Measurements from ENCODE around the gene TRIM7. TPM values are rescaled to one million over a fixed set of nuclear protein-coding genes. Genes with fewer than 3 reads are reported as not detected.
"Not testable (repeated sequence)": the region's sequence is repeated elsewhere in the genome, so short reads cannot be mapped to it uniquely, and the experiment has no call there.

The TRIM7 gene
- total RNA-seq, 1 experiment from 2014 or later, result 6.7 TPM

- no peak for DNase-seq (ENCODE audit: low read depth)
Observed at GRCh38 chr5:181212934-181213333, 7.9 kb upstream of the TRIM7 start.

- DNase-seq (ENCODE audit: low read depth), result no peak
Observed at GRCh38 chr5:181212080-181212479, 7.1 kb upstream of the TRIM7 start.

DNA sequence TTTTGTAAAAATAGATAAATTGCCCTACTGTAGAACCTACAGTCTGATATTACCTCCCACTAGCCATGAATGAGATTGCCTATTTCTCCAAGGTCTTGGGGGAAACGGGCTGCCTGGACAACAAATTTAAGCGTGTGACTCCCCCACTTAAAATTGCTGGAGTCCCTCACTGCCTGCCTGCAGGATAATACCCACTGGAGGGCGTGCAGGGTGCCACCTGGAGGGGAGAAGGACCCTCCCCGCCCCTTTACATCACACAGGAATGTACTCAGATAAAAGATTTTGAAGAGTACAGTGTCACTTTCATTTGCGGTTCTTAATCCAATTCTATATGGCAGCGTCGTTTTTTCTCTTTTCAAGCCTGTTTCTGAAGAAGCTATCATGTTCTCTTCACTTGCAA lies 6.2 kb upstream of the TRIM7 start:
- DNase-seq (ENCODE audit: low read depth), result no peak

- DNase-seq (ENCODE audit: low read depth), result not testable (repeated sequence)
Observed at GRCh38 chr5:181210698-181211097, 5.7 kb upstream of the TRIM7 start.

DNA sequence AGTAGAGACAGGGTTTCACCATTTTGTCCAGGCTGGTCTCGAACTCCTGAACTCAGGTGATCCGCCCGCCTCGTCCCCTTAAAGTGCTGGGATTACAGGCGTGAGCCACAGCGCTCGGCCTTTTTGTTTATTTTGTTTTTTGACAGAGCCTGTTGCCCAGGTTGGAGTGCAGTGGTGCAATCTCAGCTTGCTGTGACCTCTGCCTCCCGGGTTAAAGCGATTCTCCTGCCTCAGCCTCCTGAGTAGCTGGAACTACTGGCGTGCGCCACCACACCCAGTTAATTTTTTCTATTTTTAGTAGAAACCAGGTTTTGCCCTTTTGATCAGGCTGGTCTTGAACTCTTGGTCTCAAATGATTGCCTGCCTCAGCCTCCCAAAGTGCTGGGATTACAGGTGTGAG lies 5.2 kb upstream of the TRIM7 start:
- DNase-seq (ENCODE audit: low read depth), result not testable (repeated sequence)

DNA sequence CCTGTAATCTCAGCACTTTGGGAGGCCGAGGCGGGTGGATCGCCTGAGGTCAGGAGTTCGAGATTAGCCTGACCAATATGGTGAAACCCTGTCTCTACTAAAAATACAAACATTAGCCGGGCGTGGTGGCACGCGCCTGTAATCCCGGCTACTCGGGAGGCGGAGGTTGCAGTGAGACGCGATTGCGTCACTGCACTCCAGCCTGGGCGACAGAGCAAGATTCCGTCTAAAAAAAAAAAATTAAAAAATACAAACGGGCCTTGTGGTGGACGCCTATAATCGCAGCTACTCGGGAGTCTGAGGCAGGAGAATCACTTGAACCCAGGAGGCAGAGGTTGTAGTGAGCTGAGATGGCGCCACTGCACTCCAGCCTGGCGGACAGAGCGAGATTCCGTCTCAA lies 4.0 kb upstream of the TRIM7 start:
- DNase-seq (ENCODE audit: low read depth), result not testable (repeated sequence)

GRCh38 chr5:181207960-181208253 lies 2.9 kb upstream of the TRIM7 start:
- no peak for DNase-seq (ENCODE audit: low read depth)

- DNase-seq (ENCODE audit: low read depth), result peak; percentile 92
Observed at GRCh38 chr5:181207214-181207959, 2.4 kb upstream of the TRIM7 start.

- peak; percentile 23 for DNase-seq (ENCODE audit: low read depth)
Observed at GRCh38 chr5:181205761-181206649, 1.0 kb upstream of the TRIM7 start.

GRCh38 chr5:181204113-181204825 lies 727 bp downstream of the TRIM7 start:
- peak; percentile 53 for DNase-seq (ENCODE audit: low read depth)

- DNase-seq (ENCODE audit: low read depth), result peak; percentile 31
Observed at GRCh38 chr5:181203777-181204112, 1.3 kb downstream of the TRIM7 start.

DNA sequence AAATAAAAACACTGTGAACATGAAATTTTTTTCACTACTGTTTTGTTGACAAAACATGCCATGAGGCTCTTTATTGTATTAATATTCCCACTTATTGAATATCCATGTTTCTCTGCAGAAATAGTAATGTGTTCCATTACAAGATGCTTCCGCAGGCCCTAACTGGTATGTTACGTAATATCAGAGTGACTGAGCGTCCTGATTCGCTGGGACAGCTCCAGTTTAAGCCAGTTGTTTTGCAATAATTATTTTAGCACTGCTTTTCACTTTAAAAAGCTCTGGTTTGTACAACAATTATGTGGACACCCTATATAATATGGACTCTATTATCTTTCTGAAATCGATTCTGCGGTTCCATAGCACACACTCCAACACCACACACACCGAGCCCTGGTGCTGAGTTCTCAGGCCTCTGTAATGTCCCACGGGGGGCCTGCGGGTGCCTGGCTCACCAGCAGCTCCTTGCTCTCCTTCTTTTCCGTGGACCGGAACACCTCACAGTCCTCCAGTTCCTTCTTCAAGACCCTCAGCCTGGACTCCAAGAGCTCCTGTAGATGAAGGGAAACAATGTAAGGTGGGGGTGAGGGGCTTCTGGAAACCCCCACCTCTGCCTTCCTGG lies 1.8 kb downstream of the TRIM7 start:
- no peak for DNase-seq (ENCODE audit: low read depth)

DNA sequence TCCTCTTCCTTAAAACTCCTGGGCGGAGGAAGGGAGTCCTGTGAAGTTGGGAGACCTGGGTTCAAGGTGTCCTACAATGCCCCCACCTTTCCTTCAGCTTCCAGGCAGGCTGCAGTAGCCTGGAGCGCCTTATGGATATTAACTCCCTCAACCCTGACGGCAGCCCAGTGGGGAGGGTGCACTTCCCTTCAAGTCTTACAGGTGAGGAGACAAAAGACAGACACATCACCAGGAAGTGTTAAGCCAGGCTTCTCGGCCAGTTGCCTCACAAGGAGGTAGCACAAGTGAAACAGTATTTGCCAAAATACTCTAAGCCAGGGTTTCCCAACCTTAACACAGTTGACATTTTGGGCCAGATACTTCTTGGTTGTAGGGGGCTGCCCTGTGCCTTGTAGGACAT lies 4.2 kb downstream of the TRIM7 start:
- DNase-seq (ENCODE audit: low read depth), result no peak

GRCh38 chr5:181199881-181200638 lies 4.9 kb downstream of the TRIM7 start:
- no peak for DNase-seq (ENCODE audit: low read depth)

- no peak for DNase-seq (ENCODE audit: low read depth)
Observed at GRCh38 chr5:181198905-181199519, 6.0 kb downstream of the TRIM7 start.

DNA sequence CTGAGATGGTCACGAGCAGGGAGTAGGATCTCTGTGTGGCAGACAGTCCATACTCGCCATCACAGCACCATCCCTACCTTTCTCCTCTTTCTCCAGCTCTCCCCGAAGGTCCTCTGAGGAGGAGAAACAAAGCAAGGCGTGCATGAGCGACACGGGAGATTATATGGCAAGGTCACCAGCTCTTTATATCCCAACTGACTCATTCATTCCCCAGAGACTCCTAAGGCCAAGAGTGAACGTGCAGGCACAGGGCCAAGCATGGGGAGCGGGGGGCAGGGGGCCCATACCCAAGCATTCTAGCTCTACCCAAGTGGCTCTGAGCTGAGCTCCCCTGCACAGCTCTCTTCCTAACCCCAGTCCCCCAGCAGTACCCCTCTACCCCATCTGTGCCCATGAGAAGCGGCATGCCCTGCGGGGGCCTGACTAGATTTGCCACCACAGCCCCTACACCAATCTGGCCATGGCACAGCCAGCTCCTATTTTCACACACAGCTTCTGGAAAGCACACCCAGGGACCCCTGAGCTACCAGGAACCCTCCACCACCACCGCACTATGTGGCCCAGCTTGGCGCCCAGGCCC lies 6.8 kb downstream of the TRIM7 start:
- no peak for DNase-seq (ENCODE audit: low read depth)

GRCh38 chr5:181197326-181197951 lies 7.6 kb downstream of the TRIM7 start:
- DNase-seq (ENCODE audit: low read depth), result no peak

- DNase-seq (ENCODE audit: low read depth), result no peak
Observed at GRCh38 chr5:181195249-181195761, 9.7 kb downstream of the TRIM7 start.

GRCh38 chr5:181194489-181195248 lies 10.3 kb downstream of the TRIM7 start:
- no peak for DNase-seq (ENCODE audit: low read depth)
